ENCODE data around the gene FAM98C.

The FAM98C gene

GRCh38 chr19:38386300-38386970 is 16.5 kb upstream of the FAM98C start:
- peaks cover 42% of the 10 kb centered on the region for H3K36me3 ChIP-seq (replicated peaks; ENCODE audit: low read depth, low read length)
- no peaks in the 10 kb centered on the region for H3K9me3 ChIP-seq (ENCODE audit: insufficient read depth, low read length)
- H2AFZ ChIP-seq (ENCODE audit: low read depth, low read length): no peak overlapping the region
- 0 out of 2 replicates have a peak, but pooled peaks cover 3% of the 10 kb centered on the region for H4K20me1 ChIP-seq (ENCODE audit: insufficient read depth, low read length)
- H3K27ac ChIP-seq (ENCODE audit: low read length): no peak overlapping the region
- peaks cover 5% of the 10 kb centered on the region; the same call in 1 of the 2 replicates for H3K4me1 ChIP-seq (ENCODE audit: low read length)
- H3K79me2 ChIP-seq (ENCODE audit: low read length): no peaks in the 10 kb centered on the region
- TF ChIP-seq, protein P1, sequence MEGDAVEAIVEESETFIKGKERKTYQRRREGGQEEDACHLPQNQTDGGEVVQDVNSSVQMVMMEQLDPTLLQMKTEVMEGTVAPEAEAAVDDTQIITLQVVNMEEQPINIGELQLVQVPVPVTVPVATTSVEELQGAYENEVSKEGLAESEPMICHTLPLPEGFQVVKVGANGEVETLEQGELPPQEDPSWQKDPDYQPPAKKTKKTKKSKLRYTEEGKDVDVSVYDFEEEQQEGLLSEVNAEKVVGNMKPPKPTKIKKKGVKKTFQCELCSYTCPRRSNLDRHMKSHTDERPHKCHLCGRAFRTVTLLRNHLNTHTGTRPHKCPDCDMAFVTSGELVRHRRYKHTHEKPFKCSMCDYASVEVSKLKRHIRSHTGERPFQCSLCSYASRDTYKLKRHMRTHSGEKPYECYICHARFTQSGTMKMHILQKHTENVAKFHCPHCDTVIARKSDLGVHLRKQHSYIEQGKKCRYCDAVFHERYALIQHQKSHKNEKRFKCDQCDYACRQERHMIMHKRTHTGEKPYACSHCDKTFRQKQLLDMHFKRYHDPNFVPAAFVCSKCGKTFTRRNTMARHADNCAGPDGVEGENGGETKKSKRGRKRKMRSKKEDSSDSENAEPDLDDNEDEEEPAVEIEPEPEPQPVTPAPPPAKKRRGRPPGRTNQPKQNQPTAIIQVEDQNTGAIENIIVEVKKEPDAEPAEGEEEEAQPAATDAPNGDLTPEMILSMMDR (IDR thresholded peaks at IDR 0.05; ENCODE audit: low read depth, low read length): no peak
- TF ChIP-seq EZH2phosphoT487 (IDR thresholded peaks at IDR 0.05; ENCODE audit: low read depth): no peak
- no peak overlapping the region for H3K9ac ChIP-seq (ENCODE audit: low read length)
- no peak overlapping the region for H3K4me2 ChIP-seq (ENCODE audit: low read length)
- no peaks in the 10 kb centered on the region for H3K27me3 ChIP-seq (ENCODE audit: low read depth, low read length)
- H3K4me3 ChIP-seq (ENCODE audit: low read length): no peak overlapping the region

DNA sequence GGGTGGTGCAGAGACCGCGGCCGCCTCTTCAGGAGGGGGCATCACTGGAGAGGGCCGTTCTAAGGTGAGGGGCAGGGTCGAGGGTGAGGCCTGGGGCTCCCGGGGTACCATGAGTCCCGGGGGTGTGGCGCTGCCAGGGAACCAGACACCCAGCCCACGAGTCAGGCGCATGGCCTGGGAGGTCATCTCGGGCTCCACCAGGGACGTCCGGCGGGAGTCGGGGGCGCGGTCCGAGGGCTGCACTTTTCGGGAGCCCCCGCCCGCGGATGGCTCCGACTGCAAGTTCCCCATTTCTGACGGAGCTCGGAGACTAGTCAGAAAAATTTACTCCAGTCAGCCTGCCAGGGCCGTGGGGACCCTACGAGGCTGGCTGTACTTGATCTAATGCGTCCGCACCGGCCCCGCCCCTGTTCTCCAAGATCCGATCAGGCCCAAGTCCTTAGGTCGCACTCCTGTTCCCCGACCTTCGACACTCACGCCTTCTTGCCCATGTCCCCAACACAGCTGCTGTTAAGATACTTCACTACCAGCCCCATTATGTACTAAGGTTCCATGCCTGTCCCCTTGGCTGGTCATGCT is 15.8 kb upstream of the FAM98C start:
- 0 out of 2 replicates have a peak, but pooled peaks cover 3% of the 10 kb centered on the region for H4K20me1 ChIP-seq (ENCODE audit: insufficient read depth, low read length)
- H3K4me2 ChIP-seq (ENCODE audit: low read length): peak overlapping the region; percentile 88
- no peak overlapping the region for H3K9ac ChIP-seq (ENCODE audit: low read length)
- TF ChIP-seq, protein P1 (IDR thresholded peaks at IDR 0.05; ENCODE audit: low read depth, low read length): no peak
- TF ChIP-seq EZH2phosphoT487 (IDR thresholded peaks at IDR 0.05; ENCODE audit: low read depth): no peak
- H2AFZ ChIP-seq (ENCODE audit: low read depth, low read length): no peak overlapping the region
- peak overlapping the region; percentile 86 for H3K4me3 ChIP-seq (ENCODE audit: low read length)
- H3K9me3 ChIP-seq (ENCODE audit: insufficient read depth, low read length): no peaks in the 10 kb centered on the region
- no peaks in the 10 kb centered on the region for H3K79me2 ChIP-seq (ENCODE audit: low read length)
- H3K27me3 ChIP-seq (ENCODE audit: low read depth, low read length): no peaks in the 10 kb centered on the region
- H3K4me1 ChIP-seq (ENCODE audit: low read length): peaks cover 5% of the 10 kb centered on the region; the same call in 1 of the 2 replicates
- peak overlapping the region; percentile 73 for H3K27ac ChIP-seq (ENCODE audit: low read length)
- peaks cover 36% of the 10 kb centered on the region for H3K36me3 ChIP-seq (replicated peaks; ENCODE audit: low read depth, low read length)

- peak within 1 kb of the TSS; percentile 73 for H3K27ac ChIP-seq (ENCODE audit: low read length)
- H3K9me3 ChIP-seq (ENCODE audit: insufficient read depth, low read length): no peaks in the 10 kb centered on the region
- H3K4me3 ChIP-seq (ENCODE audit: low read length): peak within 1 kb of the TSS; percentile 86
- peak within 1 kb of the TSS; percentile 90; the same call in 1 of the 2 replicates for H2AFZ ChIP-seq (ENCODE audit: low read depth, low read length)
- peaks cover 5% of the 10 kb centered on the region; the same call in 1 of the 2 replicates for H3K4me1 ChIP-seq (ENCODE audit: low read length)
- H3K4me2 ChIP-seq (ENCODE audit: low read length): peak within 1 kb of the TSS; percentile 88
- no peaks in the 10 kb centered on the region for H3K79me2 ChIP-seq (ENCODE audit: low read length)
- H4K20me1 ChIP-seq (ENCODE audit: insufficient read depth, low read length): 0 out of 2 replicates have a peak, but pooled peaks cover 3% of the 10 kb centered on the region
- no peak for TF ChIP-seq EZH2phosphoT487 (IDR thresholded peaks at IDR 0.05; ENCODE audit: low read depth)
- TF ChIP-seq, protein P1 (IDR thresholded peaks at IDR 0.05; ENCODE audit: low read depth, low read length): no peak
- peaks cover 32% of the 10 kb centered on the region for H3K36me3 ChIP-seq (replicated peaks; ENCODE audit: low read depth, low read length)
- H3K27me3 ChIP-seq (ENCODE audit: low read depth, low read length): no peaks in the 10 kb centered on the region
- peak within 1 kb of the TSS; percentile 90 for H3K9ac ChIP-seq (ENCODE audit: low read length)
These were observed 15.1 kb upstream of the FAM98C start, which contains the start of gene GGN for GRCh38 chr19:38387550-38388348. TSS of gene GGN (minus strand) at chr19:38388034. CDS start at chr19:38387261, 773 bp downstream.

Measured in OCI-LY3 (cell line).